OCI-LY7 (cell line): ENCODE data around the gene PLCXD3.

ENCODE experiments used
- CTCF ChIP-seq: fragments of 200-600 bp; sonication (generic); conservative IDR thresholded peaks from 2 replicates; pipeline ENCODE4 v1.5.1; 2014; ENCODE audit warnings: mild to moderate bottlenecking, antibody characterized with exemption, low read length, moderate library complexity, mixed read lengths
- EZH2phosphoT487 ChIP-seq: fragments of 200-600 bp; sonication (generic); IDR thresholded peaks from 2 replicates; pipeline ENCODE4 v1.6.1; 2018; ENCODE audit warnings: low read depth, borderline replicate concordance, mild to moderate bottlenecking, mixed run types, antibody characterized with exemption, low read length, moderate library complexity, mixed read lengths

GRCh38 chr5:41532485-41532884, 22.1 kb upstream of the PLCXD3 start:
- no peak for TF ChIP-seq EZH2phosphoT487
- TF ChIP-seq CTCF = no peak
